Nucleus accumbens (tissue), 56 donors: Measurements from ENCODE around the gene DUSP9.

Source experiments
- DNase-seq, 56 donors: peaks; one replicate each; lab custom pipeline; 2025; lab: John Stamatoyannopoulos, UW

The DUSP9 gene

DNA sequence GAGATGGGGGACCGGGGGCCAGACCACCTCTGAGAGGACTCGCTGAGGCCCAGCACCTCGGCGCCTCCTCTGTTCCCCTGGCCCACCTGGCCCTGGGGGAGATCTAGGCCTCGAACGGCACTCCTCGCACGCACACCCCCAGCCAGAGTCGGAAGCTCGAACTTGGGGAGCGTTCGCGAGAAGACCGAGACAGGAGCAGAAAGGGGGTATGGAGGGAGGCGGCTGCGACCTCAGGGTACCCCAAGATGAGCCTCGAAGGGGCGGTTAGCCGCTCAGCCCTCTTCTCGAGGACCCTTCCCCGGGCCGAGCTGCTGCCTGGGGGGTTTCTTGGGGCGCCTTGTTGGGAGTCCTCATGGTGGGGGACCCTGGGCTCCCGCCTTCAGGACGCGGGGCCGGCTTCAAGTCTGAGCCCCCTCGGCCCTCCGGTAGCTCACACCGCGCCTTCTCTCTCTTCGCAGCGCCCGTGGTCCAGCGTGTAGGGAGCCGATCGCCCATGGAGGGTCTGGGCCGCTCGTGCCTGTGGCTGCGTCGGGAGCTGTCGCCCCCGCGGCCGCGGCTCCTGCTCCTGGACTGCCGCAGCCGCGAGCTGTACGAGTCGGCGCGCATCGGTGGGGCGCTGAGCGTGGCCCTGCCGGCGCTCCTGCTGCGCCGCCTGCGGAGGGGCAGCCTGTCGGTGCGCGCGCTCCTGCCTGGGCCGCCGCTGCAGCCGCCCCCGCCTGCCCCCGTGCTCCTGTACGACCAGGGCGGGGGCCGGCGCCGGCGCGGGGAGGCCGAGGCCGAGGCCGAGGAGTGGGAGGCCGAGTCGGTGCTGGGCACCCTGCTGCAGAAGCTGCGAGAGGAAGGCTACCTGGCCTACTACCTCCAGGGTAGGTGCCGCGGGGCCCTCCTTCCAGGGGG lies 706 bp downstream of the DUSP9 start:
- DNase-seq, result no peak

DNA sequence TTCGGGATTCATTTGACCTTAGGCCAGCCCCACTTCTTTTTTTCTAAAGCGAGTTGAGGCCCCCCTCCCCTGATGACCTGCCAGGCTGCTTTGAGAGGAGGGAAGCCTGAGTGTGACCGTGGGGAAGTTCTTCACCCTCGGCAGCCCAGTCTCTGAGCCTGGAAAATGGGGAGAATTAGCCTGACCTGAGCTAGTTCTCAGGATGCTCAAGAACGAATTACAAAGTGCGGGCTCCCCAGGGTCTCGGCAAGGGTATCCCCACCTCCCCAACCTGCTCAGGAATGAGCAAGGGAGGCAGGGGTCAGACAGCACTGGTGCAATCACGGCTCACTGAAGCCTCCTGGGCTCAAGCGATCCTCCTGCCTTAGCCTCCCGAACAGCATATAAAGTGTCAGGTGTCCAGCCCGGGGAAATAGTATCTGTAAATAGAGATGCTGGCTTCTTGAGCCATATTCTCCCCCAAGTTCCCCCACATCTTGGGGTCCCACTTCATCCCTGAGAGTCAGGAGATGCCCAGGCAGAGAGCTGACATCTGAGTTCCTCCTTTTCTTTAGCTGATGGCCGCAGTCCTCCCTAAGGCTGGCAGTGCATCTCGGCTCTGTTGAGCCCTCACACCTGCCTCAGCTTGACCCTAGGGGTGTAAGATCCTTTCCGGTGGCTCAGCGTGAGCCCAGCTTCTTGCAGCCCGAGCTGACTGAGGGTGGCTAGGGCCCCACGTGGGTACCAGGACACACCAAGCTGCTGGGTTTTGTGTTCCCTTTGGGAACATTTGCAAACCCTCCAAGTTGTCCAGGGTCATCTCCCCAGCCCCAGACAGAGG lies 1.6 kb downstream of the DUSP9 start:
- DNase-seq, result no peak

DNA sequence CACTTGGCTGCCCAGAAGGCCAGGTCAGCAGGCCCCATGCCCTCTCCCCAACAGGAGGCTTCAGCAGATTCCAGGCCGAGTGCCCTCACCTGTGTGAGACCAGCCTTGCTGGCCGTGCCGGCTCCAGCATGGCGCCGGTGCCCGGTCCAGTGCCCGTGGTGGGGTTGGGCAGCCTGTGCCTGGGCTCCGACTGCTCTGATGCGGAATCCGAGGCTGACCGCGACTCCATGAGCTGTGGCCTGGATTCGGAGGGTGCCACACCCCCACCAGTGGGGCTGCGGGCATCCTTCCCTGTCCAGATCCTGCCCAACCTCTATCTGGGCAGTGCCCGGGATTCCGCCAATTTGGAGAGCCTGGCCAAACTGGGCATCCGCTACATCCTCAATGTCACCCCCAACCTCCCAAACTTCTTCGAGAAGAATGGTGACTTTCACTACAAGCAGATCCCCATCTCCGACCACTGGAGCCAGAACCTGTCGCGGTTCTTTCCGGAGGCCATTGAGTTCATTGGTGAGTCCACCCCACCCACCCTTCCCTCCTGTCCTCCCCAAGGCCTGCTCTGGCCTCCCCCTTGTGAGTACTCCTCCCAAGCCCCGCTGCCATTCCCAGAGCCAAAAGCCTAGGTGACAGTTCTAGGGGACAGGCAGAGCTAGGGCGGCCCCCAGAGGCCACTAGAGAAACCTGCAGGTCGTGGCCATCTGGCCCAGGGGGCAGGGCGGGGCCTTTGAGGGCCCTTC lies 2.3 kb downstream of the DUSP9 start:
- no peak for DNase-seq

DNA sequence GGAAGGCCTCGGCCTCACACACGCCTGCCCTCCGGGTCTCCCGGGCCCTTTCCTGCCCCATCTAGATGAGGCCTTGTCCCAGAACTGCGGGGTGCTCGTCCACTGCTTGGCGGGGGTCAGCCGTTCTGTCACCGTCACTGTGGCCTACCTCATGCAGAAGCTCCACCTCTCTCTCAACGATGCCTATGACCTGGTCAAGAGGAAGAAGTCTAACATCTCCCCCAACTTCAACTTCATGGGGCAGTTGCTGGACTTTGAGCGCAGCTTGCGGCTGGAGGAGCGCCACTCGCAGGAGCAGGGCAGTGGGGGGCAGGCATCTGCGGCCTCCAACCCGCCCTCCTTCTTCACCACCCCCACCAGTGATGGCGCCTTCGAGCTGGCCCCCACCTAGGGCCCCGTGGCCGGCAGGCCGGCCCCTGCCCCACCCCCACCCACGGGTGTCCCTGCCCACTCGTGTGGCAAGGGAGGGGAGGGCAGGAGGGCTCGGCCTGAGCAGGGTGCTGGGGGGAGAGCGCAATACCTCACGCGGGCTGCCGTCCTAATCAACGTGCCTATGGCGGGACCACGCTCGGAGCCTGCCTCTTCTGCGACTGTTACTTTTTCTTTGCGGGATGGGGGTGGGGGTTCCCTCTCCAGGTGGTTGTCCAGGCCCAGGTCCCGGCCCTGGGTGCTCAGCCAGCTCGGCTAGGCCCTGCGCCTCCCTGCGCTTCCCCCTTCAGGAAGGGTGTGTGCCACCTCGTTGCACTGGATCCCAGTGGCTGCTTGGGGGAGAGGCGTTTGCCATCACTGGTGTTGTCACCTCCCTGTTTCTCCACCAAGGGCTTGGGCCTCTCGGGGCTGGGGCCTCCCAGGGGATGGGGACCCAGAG lies 3.1 kb downstream of the DUSP9 start:
- no peak for DNase-seq

DNA sequence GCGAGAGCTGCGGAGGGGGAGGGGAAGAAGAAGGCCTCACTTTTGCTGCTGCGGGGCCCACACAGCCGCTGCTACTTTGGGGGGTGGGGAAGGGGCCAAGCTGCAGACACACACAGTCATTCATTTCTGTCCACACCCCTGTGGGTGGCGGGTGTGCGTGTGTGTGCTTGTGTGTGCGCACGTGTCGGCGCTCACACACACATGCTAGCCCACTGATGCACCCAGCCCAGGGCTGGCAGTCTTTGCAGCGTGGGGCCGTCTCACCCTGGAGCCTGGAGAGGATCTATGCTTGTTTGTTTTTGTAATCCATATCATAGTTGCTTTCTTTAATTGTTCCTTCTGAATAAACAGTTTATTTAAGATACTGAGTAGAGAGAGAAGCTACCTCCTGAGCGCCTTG lies 4.0 kb downstream of the DUSP9 start:
- no peak for DNase-seq

DNA sequence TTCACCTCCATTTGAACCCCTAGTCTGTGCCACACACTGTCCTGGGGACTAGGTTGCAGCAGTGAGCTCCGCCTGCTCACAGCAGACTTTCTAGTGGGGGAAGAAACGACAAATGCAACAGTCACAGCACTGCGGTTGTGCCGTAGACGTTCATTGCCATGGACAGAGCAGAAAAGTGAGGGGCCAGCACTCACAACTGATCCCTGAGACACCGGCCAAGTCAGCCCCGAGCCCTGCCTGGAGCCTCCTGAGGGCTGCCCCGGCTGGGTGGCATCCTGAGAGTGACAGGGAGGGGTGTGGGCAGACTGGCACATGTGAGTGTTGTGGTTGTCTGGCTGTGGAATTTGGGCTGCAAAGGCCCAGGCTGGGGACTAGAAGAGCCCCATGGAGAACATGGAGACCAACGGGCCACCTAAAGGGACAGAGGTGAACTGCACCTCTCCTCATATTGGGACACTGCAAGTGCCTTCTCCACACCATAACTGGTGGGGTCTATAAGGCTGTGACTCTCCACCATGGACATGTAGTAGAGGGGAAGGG lies 4.6 kb downstream of the DUSP9 start:
- DNase-seq, result no peak

DNA sequence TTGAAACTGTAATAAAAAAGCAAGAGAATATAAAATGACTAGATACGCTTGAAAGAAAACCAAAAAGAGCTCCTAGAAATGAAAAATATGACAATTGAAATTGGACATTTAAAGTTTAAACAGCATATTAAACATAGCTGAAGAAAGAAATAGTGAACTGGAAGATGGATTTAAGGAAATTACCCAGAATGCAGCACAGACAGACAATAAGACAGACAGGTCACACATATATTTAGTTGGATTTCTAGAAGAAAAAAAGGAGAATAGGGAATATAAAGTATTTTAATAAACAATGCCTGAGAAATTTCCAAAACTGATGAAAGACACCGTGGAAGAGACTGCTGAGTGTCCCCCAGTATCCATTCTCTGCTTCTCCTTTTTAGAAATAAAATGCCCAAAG lies 6.6 kb downstream of the DUSP9 start:
- DNase-seq, result no peak

DNA sequence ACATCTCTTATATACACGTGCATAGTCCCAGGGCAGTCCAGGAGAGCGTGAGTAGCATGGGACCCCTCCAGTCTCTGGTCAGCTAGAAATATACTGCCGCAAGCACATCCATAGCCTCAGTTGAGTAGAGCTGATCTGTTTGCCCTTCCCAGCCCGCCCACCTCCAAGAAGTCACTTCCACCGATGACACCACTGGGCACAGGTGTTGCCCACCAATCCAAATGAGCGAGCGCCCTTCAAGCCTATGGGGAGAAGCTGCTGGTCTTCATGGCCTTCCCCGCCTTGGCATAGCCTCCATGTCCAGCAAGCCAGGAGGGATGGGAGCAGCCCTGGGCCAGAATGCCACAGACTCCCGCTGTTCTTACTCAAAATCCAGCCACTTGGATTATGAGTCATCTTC lies 10.2 kb downstream of the DUSP9 start:
- no peak for DNase-seq

DNA sequence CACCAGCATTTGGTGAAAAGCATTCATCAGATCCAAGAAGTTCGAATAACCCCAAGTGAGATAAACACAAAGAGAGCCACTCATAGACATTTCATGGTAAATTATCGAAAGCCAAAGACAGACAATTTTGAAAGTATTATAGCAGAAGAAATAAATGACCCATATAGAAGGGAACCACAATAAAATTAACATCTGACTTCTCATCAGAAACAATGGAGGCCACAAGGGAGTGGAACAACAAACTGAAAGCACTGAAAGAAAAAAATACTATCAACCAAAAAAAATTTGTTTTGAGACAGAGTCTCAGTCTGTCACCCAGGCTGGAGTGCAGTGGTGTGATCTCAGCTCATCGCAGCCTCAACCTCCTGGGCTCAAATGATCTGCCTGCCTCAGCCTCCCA lies 12.3 kb downstream of the DUSP9 start:
- DNase-seq, result no peak

DNA sequence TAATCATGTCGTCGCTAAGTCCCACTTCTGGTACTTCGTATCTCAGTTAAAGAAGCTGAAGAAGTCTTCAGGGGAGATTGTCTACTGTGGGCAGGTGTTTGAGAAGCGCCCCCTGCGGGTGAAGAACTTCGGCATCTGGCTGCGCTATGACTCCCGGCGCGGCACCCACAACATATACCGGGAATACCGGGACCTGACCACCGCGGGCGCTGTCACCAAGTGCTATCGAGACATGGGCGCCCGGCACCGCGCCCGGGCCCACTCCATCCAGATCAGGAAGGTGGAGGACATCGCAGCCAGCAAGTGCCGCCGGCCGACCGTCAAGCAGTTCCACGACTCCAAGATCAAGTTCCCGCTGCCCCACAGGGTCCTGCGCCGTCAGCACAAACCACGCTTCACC lies 15.3 kb downstream of the DUSP9 start:
- peak in 4 of 56 donors; percentile 13 to 43 (median 34) for DNase-seq

DNA sequence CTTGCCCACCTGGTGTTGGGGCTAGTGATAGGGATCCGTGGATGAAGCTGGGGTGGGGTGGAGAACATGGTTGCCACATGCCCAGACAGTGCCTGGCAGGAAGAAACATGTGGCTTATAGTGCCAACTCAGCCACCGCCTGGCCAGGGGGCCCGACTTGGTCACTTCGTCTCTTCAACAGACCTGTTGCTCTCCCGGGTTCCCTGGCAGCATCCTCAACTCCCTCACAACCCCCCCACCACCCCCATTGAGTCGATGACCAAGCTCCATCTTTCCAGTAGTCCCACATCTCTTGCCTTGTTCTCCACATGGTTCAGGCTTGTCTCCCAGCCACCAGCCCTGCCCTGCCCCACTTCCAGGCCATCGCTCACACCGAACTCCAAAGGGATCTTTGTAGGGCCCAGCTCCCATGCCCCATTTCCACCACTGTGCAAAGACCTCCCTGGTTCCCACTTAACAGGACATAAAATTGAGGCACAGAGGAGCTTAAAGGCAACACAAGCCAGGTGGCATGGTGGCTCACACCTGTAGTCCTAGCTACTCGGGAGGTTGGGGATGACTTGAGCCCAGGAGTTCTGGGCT lies 18.8 kb downstream of the DUSP9 start:
- DNase-seq, result no peak

DNA sequence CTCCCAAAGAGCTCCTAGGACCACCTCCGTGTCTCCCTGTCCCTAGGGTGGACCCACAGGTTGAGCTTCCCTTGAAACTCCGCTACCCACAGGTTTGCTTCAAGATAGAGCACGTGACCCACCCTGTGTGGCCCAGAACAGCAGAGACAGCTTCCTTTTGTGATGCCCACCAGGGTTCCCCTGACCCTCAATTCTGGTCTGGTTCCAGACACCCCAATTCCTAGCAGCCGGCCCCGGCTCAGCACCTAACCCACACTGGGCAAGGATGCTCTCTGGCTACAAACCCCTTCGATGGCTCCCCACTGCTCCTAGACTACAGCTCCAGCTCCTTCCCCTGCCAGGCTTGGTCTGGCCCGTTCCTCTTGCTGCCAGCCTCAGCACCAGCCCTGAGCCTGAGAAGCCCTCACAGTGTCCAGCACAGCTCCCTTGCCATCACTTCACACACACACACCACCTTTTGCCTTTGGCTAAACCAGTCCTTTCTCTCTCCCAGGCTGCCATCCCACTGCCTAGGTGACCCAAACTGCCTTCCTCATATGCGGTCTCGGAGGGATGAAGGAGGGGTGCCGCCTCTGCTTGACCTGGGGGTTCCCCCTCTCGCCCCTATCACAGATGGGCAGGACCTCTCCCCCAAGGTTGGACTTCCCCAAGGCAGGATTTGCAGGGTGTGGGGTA lies 20.4 kb downstream of the DUSP9 start:
- no peak for DNase-seq

DNA sequence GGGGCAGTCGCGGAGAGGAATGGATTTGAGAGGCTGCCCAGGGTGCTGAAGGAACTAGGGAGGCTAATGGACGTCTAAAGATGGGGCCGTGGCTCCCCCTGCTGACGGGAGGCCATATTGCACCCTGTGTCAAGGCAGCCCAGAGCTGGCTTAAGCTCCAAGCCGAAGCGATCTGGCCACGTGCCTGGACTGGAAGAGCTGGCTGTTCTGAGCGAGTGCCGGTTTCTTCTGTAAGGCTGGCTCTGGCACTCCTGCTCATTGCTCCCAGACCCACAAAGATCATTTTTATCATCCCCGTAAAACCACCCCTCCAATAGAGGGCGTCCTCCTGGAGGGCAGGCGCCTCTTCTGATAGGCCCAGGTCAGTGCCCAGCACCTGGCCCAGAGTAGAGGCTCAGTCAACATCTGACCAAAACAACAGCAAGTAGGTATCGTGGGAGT lies 21.0 kb downstream of the DUSP9 start:
- peak in 52 of 56 donors; percentile 24 to 94 (median 74) for DNase-seq

DNA sequence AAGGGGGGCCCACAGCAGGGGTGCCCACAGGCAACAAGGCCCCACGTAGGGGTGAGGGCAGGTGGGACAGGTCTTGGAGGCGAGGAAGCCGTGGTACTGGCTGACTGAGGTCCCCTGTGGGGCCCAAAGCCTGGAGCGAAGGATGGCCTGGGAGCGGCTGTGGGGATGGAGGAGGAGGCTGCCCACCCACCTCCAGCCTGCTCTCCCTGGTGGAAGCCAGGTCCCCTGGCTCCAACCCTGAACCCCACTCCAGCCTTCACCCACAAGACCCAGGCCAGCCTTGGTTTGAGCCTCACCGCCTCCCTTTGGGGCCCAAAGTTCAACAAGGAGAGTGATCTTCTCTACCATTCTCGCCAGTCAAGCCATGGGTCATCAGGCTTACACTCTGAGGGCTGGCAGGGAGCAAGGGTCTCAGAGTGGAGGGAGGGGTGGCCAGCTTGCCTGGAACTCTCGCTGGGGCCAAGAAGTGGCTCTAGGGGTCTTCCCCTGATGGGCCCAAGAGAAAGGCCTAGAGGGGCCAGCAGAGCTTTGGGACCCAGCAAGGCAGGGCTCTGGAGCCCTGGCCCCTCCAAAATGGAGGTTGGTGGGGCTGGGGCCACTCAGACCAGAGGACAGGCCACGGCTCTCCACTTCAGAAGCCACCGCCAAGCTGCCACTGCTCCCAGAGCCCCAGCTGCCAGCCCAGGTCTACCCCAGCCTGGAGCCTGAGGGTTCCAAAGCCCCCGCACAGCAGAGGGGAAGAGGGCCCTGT lies 21.6 kb downstream of the DUSP9 start:
- DNase-seq, result no peak

DNA sequence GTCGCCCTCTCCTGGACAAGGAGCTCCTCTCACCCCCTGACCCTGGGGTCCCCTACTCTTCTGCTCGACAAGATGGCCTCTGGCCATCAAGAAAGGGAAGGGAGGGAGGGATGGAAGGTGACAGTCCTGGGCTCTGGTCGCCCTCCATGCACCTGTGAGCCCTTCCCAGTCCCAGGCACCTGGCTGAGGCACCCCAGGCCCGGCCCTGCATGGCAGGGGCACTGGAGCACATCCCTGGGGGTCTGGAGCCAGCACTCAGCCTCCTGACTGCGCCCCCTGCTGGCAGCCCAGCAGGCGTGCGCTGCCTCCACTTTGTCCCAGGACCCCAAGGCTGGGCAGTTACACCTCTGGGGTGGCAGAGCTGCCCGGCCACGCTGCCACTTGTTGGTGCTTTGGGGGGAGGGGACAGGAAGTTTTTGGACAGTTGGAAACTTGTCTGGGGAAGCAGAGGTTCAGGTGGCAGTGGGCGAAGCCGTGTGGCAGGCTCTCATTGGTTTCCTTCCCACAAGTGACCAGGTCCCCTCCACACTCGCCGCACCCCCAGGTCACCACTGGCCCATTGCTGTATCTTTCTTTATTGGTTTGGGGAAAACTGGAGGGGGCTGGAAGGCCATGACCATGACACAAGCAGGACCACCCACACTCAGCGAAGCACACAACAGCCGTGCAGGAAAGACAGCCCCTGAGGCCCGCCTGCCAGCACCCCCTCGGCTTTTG lies 22.3 kb downstream of the DUSP9 start:
- peak in 1 of 56 donors; percentile 3 for DNase-seq

DNA sequence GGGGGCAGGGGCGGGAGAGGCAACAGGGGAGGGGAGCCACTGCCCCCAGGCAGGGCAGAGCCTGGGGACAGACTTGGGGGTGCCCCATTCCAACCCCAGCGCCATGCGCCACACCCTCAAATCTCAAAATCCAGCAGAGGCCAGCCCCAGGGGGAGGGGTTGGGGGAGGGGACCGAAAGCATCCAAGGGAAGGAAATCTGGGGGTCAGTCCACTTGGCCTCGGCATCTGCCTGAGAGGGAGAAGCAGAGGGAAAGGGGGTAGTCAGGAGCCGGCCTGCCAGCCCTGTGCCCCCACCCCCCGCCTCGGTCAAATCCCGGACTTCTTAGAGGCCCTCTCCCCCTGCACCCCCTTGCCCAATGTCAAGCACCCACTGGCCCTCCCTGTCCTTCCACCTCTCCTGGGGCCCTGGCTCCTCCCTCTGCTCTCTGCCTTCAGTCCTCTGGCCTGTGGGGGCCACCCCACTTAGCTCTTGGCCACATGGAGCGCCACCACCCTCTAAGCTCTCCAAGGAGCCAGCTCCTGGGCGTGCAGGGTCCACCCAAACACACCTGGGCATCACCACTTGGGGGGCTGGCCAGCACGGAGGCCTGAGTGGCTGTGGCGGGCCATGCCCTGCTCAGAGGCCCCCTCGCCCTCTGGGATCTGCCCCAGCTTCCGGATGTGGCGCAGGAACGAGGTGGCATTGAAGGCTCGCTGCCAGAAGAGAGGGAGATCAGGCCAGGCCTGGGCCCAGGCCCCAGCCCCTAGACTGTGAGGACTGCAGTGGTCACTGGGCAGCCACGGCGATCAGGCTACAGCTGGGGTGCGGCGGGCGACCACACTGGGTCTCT lies 23.1 kb downstream of the DUSP9 start:
- DNase-seq, result no peak
